Transverse colon (tissue), 3 donors: ENCODE results near the gene GFOD1.
"Not testable (repeated sequence)": the region's sequence is repeated elsewhere in the genome, so short reads cannot be mapped to it uniquely, and the experiment has no call there.

ENCODE experiments used
- EP300 ChIP-seq: sonication (generic); formaldehyde crosslinking; IDR thresholded peaks from one replicate; pipeline ENCODE4 v1.6.1; 2017; ENCODE audit warnings: antibody characterized with exemption, low read depth
- POLR2A ChIP-seq: fragments of 450-650 bp; IDR thresholded peaks from one replicate; pipeline ENCODE4 v1.6.1; 2016; ENCODE audit warnings: antibody characterized with exemption, mild to moderate bottlenecking, moderate library complexity
- TF ChIP-seq, protein P1 (sequence below), 5 experiments: fragments of 200-600 bp in 3 of 5; fragments of 450-650 bp in 2 of 5; sonication (generic) in 3 of 5; IDR thresholded peaks; 1 replicate in 2 of 5; 2 replicates in 3 of 5; pipeline ENCODE4 v1.5.1; 2016 to 2017; ENCODE audit warnings: antibody characterized with exemption in 5 of 5, inconsistent platforms in 3 of 5, mild to moderate bottlenecking in 2 of 5, moderate library complexity in 1 of 5

DNA sequence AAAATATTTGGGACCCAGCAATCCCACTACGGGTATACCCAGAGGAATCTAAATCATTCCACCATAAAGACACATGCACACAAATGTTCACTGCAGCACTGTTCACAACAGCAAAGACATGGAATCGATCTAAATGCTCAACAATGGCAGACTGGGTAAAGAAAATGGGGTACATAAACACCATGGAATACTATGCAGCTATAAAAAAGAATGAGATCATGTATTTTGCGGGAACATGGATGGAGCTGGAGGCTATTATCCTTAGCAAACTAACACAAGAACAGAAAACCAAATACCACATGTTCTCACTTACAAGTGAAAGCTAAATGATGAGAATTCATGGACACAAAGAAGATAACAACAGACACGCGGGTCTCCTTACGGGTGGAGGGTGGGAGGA is 43.4 kb downstream of the GFOD1 start:
- TF ChIP-seq, protein P1, sequence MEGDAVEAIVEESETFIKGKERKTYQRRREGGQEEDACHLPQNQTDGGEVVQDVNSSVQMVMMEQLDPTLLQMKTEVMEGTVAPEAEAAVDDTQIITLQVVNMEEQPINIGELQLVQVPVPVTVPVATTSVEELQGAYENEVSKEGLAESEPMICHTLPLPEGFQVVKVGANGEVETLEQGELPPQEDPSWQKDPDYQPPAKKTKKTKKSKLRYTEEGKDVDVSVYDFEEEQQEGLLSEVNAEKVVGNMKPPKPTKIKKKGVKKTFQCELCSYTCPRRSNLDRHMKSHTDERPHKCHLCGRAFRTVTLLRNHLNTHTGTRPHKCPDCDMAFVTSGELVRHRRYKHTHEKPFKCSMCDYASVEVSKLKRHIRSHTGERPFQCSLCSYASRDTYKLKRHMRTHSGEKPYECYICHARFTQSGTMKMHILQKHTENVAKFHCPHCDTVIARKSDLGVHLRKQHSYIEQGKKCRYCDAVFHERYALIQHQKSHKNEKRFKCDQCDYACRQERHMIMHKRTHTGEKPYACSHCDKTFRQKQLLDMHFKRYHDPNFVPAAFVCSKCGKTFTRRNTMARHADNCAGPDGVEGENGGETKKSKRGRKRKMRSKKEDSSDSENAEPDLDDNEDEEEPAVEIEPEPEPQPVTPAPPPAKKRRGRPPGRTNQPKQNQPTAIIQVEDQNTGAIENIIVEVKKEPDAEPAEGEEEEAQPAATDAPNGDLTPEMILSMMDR (IDR thresholded peaks at IDR 0.05) = not testable (repeated sequence)
- TF ChIP-seq POLR2A, EP300: not testable (repeated sequence)
